Panc1 (cell line): ENCODE data around the gene ZNF765. TPM values are rescaled to one million over a fixed set of nuclear protein-coding genes. Genes with fewer than 3 reads are reported as not detected.

Source experiments
- ATAC-seq: fragments of 200-7000 bp; cut with Tn5 transposase; 2 replicates; pipeline ENCODE4 v1.9.1; 2020; ENCODE audit warnings: mild to moderate bottlenecking, moderate library complexity
- BruUV-seq: library from RNA; stranded (reverse); fragments of 400-500 nt; replicated peaks from 2 replicates; lab custom pipeline; 2021; lab: Mats Ljungman, UMichigan
- CTCF ChIA-PET: fragments of 300-600 bp; sonication (Branson Sonifier 250); formaldehyde crosslinking; loops from one replicate; lab custom pipeline; 2022; ENCODE audit warnings: antibody characterized with exemption; lab: Charles Lee
- POLR2A ChIA-PET: fragments of 300-600 bp; sonication (Branson Sonifier 250); formaldehyde crosslinking; loops from one replicate; lab custom pipeline; 2022; ENCODE audit warnings: antibody characterized with exemption; lab: Charles Lee
- DNase-seq: peaks from one replicate; pipeline ENCODE4 v3.0.0-alpha.2; 2010; ENCODE audit warnings: low read depth, low spot score
- H3K27ac ChIP-seq: 2 replicates; pipeline ENCODE4 v1.5.1; 2011; ENCODE audit warnings: mild to moderate bottlenecking, low read length, inconsistent platforms
- H3K27me3 ChIP-seq: fragments of 200-500 bp; sonication (Bioruptor generic); 2 replicates; pipeline ENCODE4 v1.6.0; 2014; ENCODE audit warnings: low read length, inconsistent platforms; ENCODE audit not compliant: control insufficient read depth, insufficient read depth
- H3K36me3 ChIP-seq: fragments of 200-500 bp; sonication (Bioruptor generic); 2 replicates; pipeline ENCODE4 v1.5.1; 2014; ENCODE audit warnings: inconsistent platforms, mild to moderate bottlenecking, low read length, moderate library complexity; ENCODE audit not compliant: control insufficient read depth, insufficient read depth
- H3K4me1 ChIP-seq: 2 replicates; pipeline ENCODE4 v1.5.1; 2011; ENCODE audit warnings: inconsistent platforms, mild to moderate bottlenecking, low read length, moderate library complexity; ENCODE audit not compliant: control insufficient read depth, insufficient read depth
- H3K4me3 ChIP-seq, 2 experiments: 2 replicates each; pipeline ENCODE4 v1.5.1; 2011 to 2012; ENCODE audit warnings: low read depth in 2 of 2, low read length in 2 of 2, mild to moderate bottlenecking in 2 of 2, inconsistent platforms in 1 of 2, moderate library complexity in 1 of 2
- H3K9me3 ChIP-seq: fragments of 200-500 bp; sonication (Bioruptor generic); 2 replicates; pipeline ENCODE4 v1.5.1; 2014; ENCODE audit warnings: low read depth, mild to moderate bottlenecking, inconsistent platforms, low read length, moderate library complexity; ENCODE audit not compliant: control insufficient read depth, insufficient read depth
- POLR2AphosphoS5 ChIP-seq: IDR thresholded peaks from 2 replicates; pipeline ENCODE4 v1.6.1; 2012; ENCODE audit warnings: mild to moderate bottlenecking, low read depth, low read length, moderate library complexity
- SIN3A ChIP-seq: IDR thresholded peaks from 2 replicates; pipeline ENCODE4 v1.6.1; 2012; ENCODE audit warnings: low read depth, mild to moderate bottlenecking, low read length, moderate library complexity, borderline replicate concordance; ENCODE audit not compliant: insufficient read depth
- TCF7L2 ChIP-seq: IDR thresholded peaks from 2 replicates; pipeline ENCODE4 v1.6.1; 2011; ENCODE audit warnings: mild to moderate bottlenecking, low read depth, low read length, inconsistent platforms
- in situ Hi-C: cut with HindIII; loops from 2 replicates; pipeline ENCODE4 v1.10.0; 2016; ENCODE audit warnings: low sequenced_read_pairs, low pct_unique_long_range_greater_than_20kb
- intact Hi-C: fragments of 100-400 bp; cut with micrococcal nuclease; formaldehyde crosslinking; loops from one replicate; pipeline ENCODE4 v1.10.0; 2022; ENCODE audit not compliant: unreplicated experiment
- total RNA-seq: library from RNA; stranded (reverse); gene quantifications from one replicate; pipeline ENCODE4 v1.2.1, GENCODE V29; 2021; ENCODE audit not compliant: unreplicated experiment
- TF ChIP-seq, protein P1 (sequence below): fragments of 450-650 bp; IDR thresholded peaks from 2 replicates; pipeline ENCODE4 v1.5.1; 2017; ENCODE audit warnings: mild to moderate bottlenecking
- TF ChIP-seq, protein P2 (sequence below), 2 experiments: IDR thresholded peaks; 2 replicates each; pipeline ENCODE4 v1.6.1; 2011 to 2012; ENCODE audit warnings: low read depth in 2 of 2, control low read depth in 1 of 2, low read length in 1 of 2, mild to moderate bottlenecking in 1 of 2, moderate library complexity in 1 of 2; ENCODE audit not compliant: insufficient read depth in 1 of 2

The ZNF765 gene
- total RNA-seq, 1 experiment from 2014 or later = 15.3 TPM

DNA sequence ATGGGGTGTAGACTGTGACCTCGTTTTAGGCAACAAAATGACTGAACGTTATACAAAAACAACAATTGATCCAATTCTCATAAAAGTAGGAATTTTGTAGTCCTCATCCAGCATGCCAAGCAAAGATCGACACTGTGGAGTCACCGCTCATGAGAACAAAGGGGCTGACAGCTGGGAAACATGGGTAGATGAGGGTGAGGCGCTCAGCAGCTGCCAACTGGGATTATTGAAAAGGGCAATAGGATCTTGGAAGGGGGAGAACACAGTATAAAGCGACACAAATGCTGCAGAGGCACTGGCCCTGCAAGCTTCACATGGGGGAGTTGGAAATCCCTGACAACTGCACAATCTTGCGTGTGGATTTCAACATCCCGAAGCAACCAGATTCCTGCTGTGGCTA, 5.4 kb upstream of the ZNF765 start:
- BruUV-seq = no TSS peak
- TF ChIP-seq, protein P1, sequence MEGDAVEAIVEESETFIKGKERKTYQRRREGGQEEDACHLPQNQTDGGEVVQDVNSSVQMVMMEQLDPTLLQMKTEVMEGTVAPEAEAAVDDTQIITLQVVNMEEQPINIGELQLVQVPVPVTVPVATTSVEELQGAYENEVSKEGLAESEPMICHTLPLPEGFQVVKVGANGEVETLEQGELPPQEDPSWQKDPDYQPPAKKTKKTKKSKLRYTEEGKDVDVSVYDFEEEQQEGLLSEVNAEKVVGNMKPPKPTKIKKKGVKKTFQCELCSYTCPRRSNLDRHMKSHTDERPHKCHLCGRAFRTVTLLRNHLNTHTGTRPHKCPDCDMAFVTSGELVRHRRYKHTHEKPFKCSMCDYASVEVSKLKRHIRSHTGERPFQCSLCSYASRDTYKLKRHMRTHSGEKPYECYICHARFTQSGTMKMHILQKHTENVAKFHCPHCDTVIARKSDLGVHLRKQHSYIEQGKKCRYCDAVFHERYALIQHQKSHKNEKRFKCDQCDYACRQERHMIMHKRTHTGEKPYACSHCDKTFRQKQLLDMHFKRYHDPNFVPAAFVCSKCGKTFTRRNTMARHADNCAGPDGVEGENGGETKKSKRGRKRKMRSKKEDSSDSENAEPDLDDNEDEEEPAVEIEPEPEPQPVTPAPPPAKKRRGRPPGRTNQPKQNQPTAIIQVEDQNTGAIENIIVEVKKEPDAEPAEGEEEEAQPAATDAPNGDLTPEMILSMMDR = no peak
- TF ChIP-seq POLR2AphosphoS5 (no peak), SIN3A (no peak), TCF7L2 (no peak)
- TF ChIP-seq, protein P2, sequence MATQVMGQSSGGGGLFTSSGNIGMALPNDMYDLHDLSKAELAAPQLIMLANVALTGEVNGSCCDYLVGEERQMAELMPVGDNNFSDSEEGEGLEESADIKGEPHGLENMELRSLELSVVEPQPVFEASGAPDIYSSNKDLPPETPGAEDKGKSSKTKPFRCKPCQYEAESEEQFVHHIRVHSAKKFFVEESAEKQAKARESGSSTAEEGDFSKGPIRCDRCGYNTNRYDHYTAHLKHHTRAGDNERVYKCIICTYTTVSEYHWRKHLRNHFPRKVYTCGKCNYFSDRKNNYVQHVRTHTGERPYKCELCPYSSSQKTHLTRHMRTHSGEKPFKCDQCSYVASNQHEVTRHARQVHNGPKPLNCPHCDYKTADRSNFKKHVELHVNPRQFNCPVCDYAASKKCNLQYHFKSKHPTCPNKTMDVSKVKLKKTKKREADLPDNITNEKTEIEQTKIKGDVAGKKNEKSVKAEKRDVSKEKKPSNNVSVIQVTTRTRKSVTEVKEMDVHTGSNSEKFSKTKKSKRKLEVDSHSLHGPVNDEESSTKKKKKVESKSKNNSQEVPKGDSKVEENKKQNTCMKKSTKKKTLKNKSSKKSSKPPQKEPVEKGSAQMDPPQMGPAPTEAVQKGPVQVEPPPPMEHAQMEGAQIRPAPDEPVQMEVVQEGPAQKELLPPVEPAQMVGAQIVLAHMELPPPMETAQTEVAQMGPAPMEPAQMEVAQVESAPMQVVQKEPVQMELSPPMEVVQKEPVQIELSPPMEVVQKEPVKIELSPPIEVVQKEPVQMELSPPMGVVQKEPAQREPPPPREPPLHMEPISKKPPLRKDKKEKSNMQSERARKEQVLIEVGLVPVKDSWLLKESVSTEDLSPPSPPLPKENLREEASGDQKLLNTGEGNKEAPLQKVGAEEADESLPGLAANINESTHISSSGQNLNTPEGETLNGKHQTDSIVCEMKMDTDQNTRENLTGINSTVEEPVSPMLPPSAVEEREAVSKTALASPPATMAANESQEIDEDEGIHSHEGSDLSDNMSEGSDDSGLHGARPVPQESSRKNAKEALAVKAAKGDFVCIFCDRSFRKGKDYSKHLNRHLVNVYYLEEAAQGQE (IDR thresholded peaks at IDR 0.05; ENCODE audit: insufficient read depth in 1 of 2, low read depth in 2 of 2, low read length in 1 of 2) = no peak
- intact Hi-C loops (no loop called here), in situ Hi-C loops (no loop called here)
- ChIA-PET CTCF (no interaction called here), POLR2A (no interaction called here)
- no peak overlapping the region for H3K27ac ChIP-seq
- no peak overlapping the region for H3K4me3 ChIP-seq
- DNase-seq = no peak
- ATAC-seq = no peak
- peaks cover 9% of the 10 kb centered on the region for H3K9me3 ChIP-seq
- H3K4me1 ChIP-seq = no peaks in the 10 kb centered on the region
- H3K36me3 ChIP-seq = no peaks in the 10 kb centered on the region
- no peaks in the 10 kb centered on the region for H3K27me3 ChIP-seq

DNA sequence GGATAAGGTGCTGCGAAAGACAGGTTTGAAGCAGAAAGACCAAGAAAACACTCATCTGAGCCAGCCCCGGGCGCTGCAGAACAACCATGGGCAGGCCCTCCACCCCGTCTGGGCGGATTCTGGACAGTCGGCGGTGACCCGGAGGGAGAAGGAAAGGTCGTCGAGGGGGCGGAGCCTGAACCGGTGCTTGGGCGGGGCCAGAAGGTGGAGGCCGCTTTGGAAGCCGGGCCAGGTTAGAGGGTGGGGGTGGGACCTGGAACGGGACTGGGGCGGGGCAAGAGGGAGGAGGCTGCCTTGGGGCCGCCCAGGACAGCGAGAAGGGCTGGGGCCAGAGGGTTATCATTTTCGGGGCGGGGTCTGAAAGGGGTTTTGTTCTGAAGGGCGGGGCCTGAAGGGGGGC, 5.0 kb upstream of the ZNF765 start:
- no peaks in the 10 kb centered on the region for H3K27me3 ChIP-seq
- POLR2A ChIA-PET = no interaction called here
- H3K36me3 ChIP-seq = no peaks in the 10 kb centered on the region; the same call in 1 of the 2 replicates
- CTCF ChIA-PET = no interaction called here
- in situ Hi-C loops = no loop called here
- H3K9me3 ChIP-seq = peaks cover 5% of the 10 kb centered on the region
- ATAC-seq (no peak), DNase-seq (no peak)
- BruUV-seq = no TSS peak
- no peak overlapping the region for H3K4me3 ChIP-seq
- no peaks in the 10 kb centered on the region for H3K4me1 ChIP-seq
- intact Hi-C loops = no loop called here
- H3K27ac ChIP-seq = no peak overlapping the region
- TF ChIP-seq, protein P1 = no peak
- no peak for TF ChIP-seq POLR2AphosphoS5
